Measurements from ENCODE around the gene KCP. TPM values are rescaled to one million over a fixed set of nuclear protein-coding genes. Genes with fewer than 3 reads are reported as not detected.

Gene KCP
- total RNA-seq, 1 donor from 2014 or later: 1.3 TPM

- peaks cover 15% of the 10 kb centered on the region for H3K36me3 ChIP-seq
- DNase-seq (peak; percentile 99), ATAC-seq (peak; percentile 95)
- peaks cover 10% of the 10 kb centered on the region for H3K4me1 ChIP-seq
- no peak for TF ChIP-seq CTCF (IDR thresholded peaks at IDR 0.05)
- peak within 1 kb of the TSS; percentile 86 for H3K4me3 ChIP-seq
- no peaks in the 10 kb centered on the region for H3K27me3 ChIP-seq
- intact Hi-C loops (cut with DNase I): no loop called here
- H3K27ac ChIP-seq: peak within 1 kb of the TSS; percentile 83
- H3K9me3 ChIP-seq: no peaks in the 10 kb centered on the region
Measured at GRCh38 chr7:128862571-128863432, 47.7 kb downstream of the KCP start, which contains the start of gene ATP6V1F. Gene ATP6V1F (plus strand): TSS chr7:128862856. CDS start chr7:128862905, 49 bp downstream.

- intact Hi-C loops (cut with DNase I): no loop called here
- no peak overlapping the region for H3K27ac ChIP-seq
- H3K9me3 ChIP-seq: no peaks in the 10 kb centered on the region
- no peak for DNase-seq
- peaks cover 15% of the 10 kb centered on the region for H3K36me3 ChIP-seq
- H3K4me1 ChIP-seq: peaks cover 10% of the 10 kb centered on the region
- TF ChIP-seq CTCF (IDR thresholded peaks at IDR 0.05): no peak
- ATAC-seq: no peak
- no peaks in the 10 kb centered on the region for H3K27me3 ChIP-seq
- H3K4me3 ChIP-seq: peak overlapping the region; percentile 86
Measured at GRCh38 chr7:128861957-128862570, 48.4 kb downstream of the KCP start.

- intact Hi-C loops (cut with DNase I): no loop called here
- Histone ChIP-seq H3K27me3 (no peaks in the 10 kb centered on the region), H3K9me3 (no peaks in the 10 kb centered on the region), H3K27ac (no peak overlapping the region), H3K36me3 (peaks cover 9% of the 10 kb centered on the region), H3K4me3 (no peak overlapping the region), H3K4me1 (peaks cover 10% of the 10 kb centered on the region)
- no peak for ATAC-seq
- DNase-seq: no peak
- no peak for TF ChIP-seq CTCF (IDR thresholded peaks at IDR 0.05)
Measured at GRCh38 chr7:128860158-128861073, 50.1 kb downstream of the KCP start.

- ATAC-seq (no peak), DNase-seq (no peak)
- intact Hi-C loops (cut with DNase I): no loop called here
- no peaks in the 10 kb centered on the region for H3K27me3 ChIP-seq
- no peaks in the 10 kb centered on the region for H3K9me3 ChIP-seq
- peaks cover 10% of the 10 kb centered on the region for H3K4me1 ChIP-seq
- TF ChIP-seq CTCF (IDR thresholded peaks at IDR 0.05): no peak
- no peak overlapping the region for H3K4me3 ChIP-seq
- H3K36me3 ChIP-seq: peaks cover under 1% of the 10 kb centered on the region
- no peak overlapping the region for H3K27ac ChIP-seq
Measured at GRCh38 chr7:128859232-128860157, 51.0 kb downstream of the KCP start.

Data from upper lobe of right lung (tissue), 1 donor.